A673 (cell line): ENCODE results near the gene MAP3K3. TPM values are rescaled to one million over a fixed set of nuclear protein-coding genes. Genes with fewer than 3 reads are reported as not detected.

Experiments
- BruUV-seq: library from RNA; stranded (reverse); fragments of 400-500 nt; replicated peaks from 2 replicates; lab custom pipeline; 2021; lab: Mats Ljungman, UMichigan
- CTCF ChIA-PET: fragments of 300-600 bp; sonication (Branson Sonifier 250); formaldehyde crosslinking; loops from one replicate; lab custom pipeline; 2022; ENCODE audit warnings: antibody characterized with exemption; lab: Charles Lee
- POLR2A ChIA-PET: fragments of 300-600 bp; sonication (Branson Sonifier 250); formaldehyde crosslinking; loops from one replicate; lab custom pipeline; 2022; ENCODE audit warnings: antibody characterized with exemption; ENCODE audit not compliant: low non-redundant PET; lab: Charles Lee
- DNase-seq: peaks from one replicate; pipeline ENCODE4 v3.0.0-alpha.2; 2015; ENCODE audit warnings: low spot score
- H3K27ac ChIP-seq: fragments of 200-600 bp; sonication (generic); 2 replicates; pipeline ENCODE4 v1.5.1; 2016; ENCODE audit warnings: mixed run types, low read depth, mild to moderate bottlenecking, mixed read lengths, antibody characterized with exemption, low read length; ENCODE audit not compliant: poor library complexity, severe bottlenecking
- H3K27me3 ChIP-seq: fragments of 200-600 bp; sonication (generic); replicated peaks from 2 replicates; pipeline ENCODE4 v1.6.1; 2017; ENCODE audit warnings: mixed run types, low read depth, mild to moderate bottlenecking, mixed read lengths, antibody characterized with exemption, low read length; ENCODE audit not compliant: insufficient read depth, poor library complexity
- H3K36me3 ChIP-seq: fragments of 200-600 bp; sonication (generic); 2 replicates; pipeline ENCODE4 v1.6.1; 2016; ENCODE audit warnings: mixed run types, mild to moderate bottlenecking, mixed read lengths, antibody characterized with exemption, low read length; ENCODE audit not compliant: insufficient read depth, poor library complexity, severe bottlenecking
- H3K4me1 ChIP-seq: fragments of 200-600 bp; sonication (generic); 2 replicates; pipeline ENCODE4 v1.6.1; 2017; ENCODE audit warnings: mixed run types, mild to moderate bottlenecking, mixed read lengths, antibody characterized with exemption, low read length; ENCODE audit not compliant: insufficient read depth, poor library complexity, severe bottlenecking
- H3K4me3 ChIP-seq: fragments of 200-600 bp; sonication (generic); 2 replicates; pipeline ENCODE4 v1.5.1; 2016; ENCODE audit warnings: low read depth, mixed run types, mild to moderate bottlenecking, mixed read lengths, low read length; ENCODE audit not compliant: poor library complexity, severe bottlenecking
- H3K9me3 ChIP-seq: fragments of 200-600 bp; sonication (generic); 2 replicates; pipeline ENCODE4 v1.6.1; 2016; ENCODE audit warnings: mixed run types, low read depth, mild to moderate bottlenecking, mixed read lengths, antibody characterized with exemption, low read length; ENCODE audit not compliant: poor library complexity, severe bottlenecking
- CTCF ChIP-seq: fragments of 300-800, 200-600 bp; sonication (generic); conservative IDR thresholded peaks from 2 replicates; pipeline ENCODE4 v1.5.1; 2017; ENCODE audit warnings: low read depth, mild to moderate bottlenecking, antibody characterized with exemption, low read length, moderate library complexity, mixed read lengths
- EZH2 ChIP-seq: fragments of 200-600 bp; sonication (generic); IDR thresholded peaks from 2 replicates; pipeline ENCODE4 v1.6.1; 2017; ENCODE audit warnings: borderline replicate concordance, low read depth, mild to moderate bottlenecking, mixed read lengths, antibody characterized with exemption, low read length; ENCODE audit not compliant: poor library complexity, severe bottlenecking
- intact Hi-C: fragments of 100-400 bp; cut with micrococcal nuclease; formaldehyde crosslinking; loops from one replicate; pipeline ENCODE4 v1.10.0; 2022; ENCODE audit not compliant: unreplicated experiment
- total RNA-seq: library from RNA; stranded (reverse); gene quantifications from 2 replicates; pipeline ENCODE4 v1.2.3, GENCODE V29; 2021

The MAP3K3 gene
- total RNA-seq, 1 experiment from 2014 or later = 25.9 TPM

- BruUV-seq = no TSS peak
- Histone ChIP-seq H3K4me1 (no peaks in the 10 kb centered on the region), H3K9me3 (no peaks in the 10 kb centered on the region), H3K27me3 (no peaks in the 10 kb centered on the region), H3K27ac (no peak overlapping the region), H3K4me3 (no peak overlapping the region), H3K36me3 (peaks cover 10% of the 10 kb centered on the region)
- intact Hi-C loops = no loop called here
- no peak for TF ChIP-seq EZH2
- TF ChIP-seq CTCF = no peak
- no peak for DNase-seq
- POLR2A ChIA-PET = no interaction called here
- CTCF ChIA-PET = no interaction called here
Measured at GRCh38 chr17:63595132-63595531, 27.1 kb upstream of the MAP3K3 start.

- TF ChIP-seq EZH2 = no peak
- no peak for TF ChIP-seq CTCF
- no peaks in the 10 kb centered on the region for H3K9me3 ChIP-seq
- intact Hi-C loops = no loop called here
- DNase-seq = no peak
- BruUV-seq = no TSS peak
- ChIA-PET CTCF (interaction anchor here (0.6 kb wide), 1 partner anchor 269 kb away, joined by 3 read pairs; no protein-coding TSS in a partner anchor), POLR2A (no interaction called here)
- no peaks in the 10 kb centered on the region for H3K27me3 ChIP-seq
- H3K27ac ChIP-seq = no peak overlapping the region
- no peaks in the 10 kb centered on the region for H3K36me3 ChIP-seq
- no peak overlapping the region for H3K4me3 ChIP-seq
- peaks cover 9% of the 10 kb centered on the region for H3K4me1 ChIP-seq
Measured at GRCh38 chr17:63596856-63597586, 25.2 kb upstream of the MAP3K3 start.

GRCh38 chr17:63598281-63598680 lies 23.9 kb upstream of the MAP3K3 start:
- no peak for DNase-seq
- no TSS peak for BruUV-seq
- ChIA-PET CTCF (no interaction called here), POLR2A (no interaction called here)
- no peaks in the 10 kb centered on the region for H3K27me3 ChIP-seq
- TF ChIP-seq EZH2 (no peak), CTCF (no peak)
- H3K9me3 ChIP-seq = no peaks in the 10 kb centered on the region
- intact Hi-C loops = no loop called here
- no peak overlapping the region for H3K4me3 ChIP-seq
- peaks cover 11% of the 10 kb centered on the region for H3K4me1 ChIP-seq
- no peak overlapping the region for H3K27ac ChIP-seq
- no peaks in the 10 kb centered on the region for H3K36me3 ChIP-seq
